ENCODE results near the gene TIAM2.

The TIAM2 gene

DNA sequence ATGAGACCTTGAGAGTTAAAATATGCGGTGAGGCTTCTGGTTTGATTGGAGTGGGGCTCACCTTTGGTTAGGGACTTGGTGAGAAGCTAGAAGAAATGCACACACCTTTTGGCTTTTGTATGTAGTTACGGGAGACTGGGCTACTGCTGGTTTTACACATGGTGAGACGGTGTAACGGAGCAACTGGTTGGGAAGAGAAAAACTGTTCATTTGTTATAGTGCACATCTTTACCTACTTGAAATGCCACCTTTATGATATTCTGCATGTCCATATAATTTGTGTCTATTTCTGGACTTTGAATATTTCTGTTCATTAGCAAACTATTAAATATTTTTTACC lies 31.6 kb downstream of the TIAM2 start:
- no peak for DNase-seq

DNA sequence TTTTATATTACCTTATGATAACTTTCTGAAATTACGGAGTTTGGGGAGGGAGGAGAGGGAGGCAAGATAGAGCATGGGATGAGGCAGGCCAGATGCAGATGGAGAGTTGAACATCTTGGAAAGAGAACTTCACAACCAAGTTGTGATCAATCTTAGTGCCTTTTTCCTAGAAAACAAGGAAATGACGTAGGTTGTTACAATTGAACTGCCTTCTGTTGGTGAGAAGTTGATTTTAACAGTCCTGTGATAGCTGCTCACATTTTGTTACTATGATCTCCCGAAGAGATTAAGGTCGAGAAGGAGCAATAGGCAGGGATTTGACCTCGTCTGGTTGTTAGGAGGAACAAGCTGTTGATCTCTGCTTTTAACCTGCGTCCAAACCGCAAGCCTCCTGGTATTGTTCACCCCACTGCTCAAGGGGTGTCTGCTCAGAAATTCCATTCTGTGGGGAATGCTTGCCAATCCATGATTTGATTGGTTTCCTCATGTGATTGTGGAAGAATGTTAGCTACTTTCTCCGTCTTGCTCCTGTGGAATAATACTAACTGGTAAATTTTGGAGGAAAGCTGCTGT lies 35.1 kb downstream of the TIAM2 start:
- no peak for DNase-seq

DNA sequence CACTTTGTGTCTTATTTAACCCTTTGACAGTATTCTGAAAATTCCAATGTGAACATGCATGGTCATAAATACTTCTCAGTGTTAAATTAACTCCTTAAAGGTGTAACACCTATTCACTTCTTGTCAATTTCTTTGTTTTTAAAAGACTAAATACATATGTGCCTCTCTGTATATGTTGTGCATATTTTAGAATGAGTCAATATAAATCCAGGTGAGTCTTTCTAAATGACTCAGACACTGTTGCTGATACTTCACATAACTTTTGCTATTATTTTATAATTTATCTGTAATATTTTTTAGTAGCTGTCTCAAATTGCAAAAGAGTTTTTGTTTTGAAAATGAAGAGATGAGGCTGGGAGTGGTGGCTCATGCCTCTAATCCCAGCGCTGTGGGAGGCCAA lies 36.0 kb downstream of the TIAM2 start:
- no peak for DNase-seq

DNA sequence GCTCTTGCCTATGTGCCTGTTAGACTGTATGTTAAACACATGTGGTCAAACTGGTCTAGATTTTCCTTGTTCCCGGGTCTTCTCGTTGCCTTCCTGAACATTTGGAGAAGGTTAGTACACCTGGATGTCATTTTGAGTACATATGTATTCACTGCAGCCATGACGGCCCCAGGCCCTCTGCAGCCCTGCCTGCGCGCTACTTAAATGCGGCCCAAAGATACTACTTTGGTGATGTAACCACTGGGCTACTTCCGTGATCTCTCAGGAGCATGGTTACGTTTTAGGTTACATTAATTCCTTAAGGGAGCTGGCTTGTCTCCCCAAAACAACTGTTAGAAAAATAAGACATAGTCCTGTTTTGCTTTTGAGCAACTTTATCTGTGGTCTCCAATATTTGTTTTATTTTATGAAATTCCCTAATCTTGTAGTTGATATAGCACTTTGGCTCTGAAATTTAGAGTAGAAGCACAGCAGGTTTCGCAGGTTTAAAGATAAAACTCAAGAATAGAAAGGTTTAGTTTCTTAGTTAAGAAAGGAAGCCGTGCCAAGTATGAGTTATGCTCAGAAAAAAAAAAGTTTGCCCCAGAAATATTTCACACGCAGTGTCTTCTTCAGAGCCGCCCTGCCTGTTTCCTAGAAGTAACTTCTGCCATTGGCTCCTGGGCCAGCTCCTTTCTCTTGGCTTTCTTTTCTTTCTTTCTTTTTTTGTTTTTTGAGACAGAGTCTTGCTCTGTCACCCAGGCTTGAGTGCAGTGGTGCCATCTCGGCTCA lies 38.1 kb downstream of the TIAM2 start:
- DNase-seq = no peak

DNA sequence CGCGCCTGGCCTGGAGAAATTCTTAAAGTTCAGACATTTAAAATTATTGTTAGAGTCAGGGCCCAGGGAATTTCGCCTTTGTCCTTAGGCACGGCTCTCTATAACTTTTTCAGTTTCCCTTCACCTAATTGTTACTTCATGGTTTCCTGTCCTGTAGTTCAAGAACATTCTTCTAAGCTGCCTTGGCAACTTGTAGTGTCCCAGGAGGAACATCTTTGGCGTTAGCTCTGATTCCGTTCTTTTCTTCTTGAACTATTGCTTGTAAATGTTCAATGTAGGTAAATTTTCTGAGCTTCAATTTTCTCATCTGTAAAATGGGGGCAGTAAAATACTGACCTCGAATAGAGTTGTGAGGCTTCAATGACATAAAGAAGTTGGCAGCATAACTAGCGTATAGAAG lies 41.8 kb downstream of the TIAM2 start:
- no peak for DNase-seq

DNA sequence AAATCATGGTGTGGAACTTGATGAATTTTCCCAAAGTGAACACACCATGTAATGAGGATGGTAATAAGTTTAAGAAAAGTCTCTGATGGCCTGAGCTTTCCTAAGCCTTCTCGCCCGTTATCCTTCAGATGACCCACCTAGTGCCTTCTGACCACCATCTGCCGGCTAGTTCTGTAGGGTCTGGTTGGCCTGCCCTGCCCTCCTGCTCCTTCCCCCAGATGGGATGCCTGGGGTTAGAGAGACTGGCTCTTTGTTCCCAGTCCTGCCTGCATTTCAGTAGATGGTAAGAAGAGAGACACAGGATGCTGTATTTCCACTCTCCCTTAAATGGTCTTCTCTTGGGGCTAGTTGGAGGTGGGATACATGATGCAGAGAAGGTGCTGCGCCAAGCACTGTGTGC lies 43.0 kb downstream of the TIAM2 start:
- no peak for DNase-seq

DNA sequence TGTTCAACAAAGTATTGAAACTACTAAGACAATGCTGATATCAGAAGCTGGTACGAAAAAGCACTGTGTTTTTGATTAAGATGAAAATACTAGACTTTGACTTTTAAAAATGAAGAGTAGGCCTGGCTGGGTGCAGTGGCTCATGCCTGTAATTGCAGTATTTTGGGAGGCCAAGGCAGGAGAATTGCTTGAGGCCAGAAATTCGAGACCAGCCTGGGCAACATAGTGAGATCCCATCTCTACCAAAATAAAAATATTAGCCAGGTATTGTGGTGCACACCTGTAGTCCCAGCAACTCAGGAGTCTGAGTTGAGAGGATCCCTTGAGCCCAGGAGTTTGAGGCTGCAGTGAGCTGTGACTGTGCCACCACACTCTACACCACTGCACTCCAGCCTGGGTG lies 43.4 kb downstream of the TIAM2 start:
- no peak for DNase-seq

DNA sequence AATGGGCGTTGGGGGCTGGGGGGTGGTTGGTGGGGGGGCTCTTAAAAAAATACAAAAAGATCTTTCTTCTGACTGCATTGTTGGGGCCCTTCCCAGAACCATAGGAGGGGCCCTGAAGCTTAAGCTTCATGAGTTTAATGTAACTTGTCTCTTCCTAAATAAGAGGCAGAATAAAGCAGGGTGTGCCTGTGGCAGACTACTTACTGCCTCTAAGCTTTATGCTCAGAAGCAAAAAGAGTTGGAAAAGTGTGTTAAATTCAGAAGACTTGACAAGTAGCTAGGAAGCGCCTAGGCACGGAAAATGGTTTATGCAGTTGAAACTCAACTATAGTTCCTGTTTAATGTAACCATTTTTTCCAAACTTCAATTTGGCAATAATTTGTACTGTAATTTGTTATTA lies 44.5 kb downstream of the TIAM2 start:
- no peak for DNase-seq

DNA sequence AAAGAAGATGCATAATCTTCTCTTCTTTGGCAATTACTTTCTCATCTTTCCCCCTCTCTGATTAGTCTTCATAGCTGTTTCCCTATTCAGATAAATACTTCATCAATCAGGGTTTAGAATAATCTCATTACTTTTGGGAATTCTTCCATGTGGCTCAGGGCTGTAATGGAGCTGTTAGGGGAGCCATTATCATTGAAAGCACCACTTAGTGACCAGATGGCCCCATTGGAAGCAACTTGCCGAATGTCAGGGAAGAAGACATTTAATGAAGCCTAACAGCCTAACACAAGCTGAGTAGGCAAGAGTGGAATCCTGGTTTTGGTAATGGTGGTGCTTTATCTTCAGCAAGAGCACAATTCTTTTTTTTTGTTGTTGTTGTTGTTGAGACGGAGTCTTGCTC lies 45.0 kb downstream of the TIAM2 start:
- no peak for DNase-seq

DNA sequence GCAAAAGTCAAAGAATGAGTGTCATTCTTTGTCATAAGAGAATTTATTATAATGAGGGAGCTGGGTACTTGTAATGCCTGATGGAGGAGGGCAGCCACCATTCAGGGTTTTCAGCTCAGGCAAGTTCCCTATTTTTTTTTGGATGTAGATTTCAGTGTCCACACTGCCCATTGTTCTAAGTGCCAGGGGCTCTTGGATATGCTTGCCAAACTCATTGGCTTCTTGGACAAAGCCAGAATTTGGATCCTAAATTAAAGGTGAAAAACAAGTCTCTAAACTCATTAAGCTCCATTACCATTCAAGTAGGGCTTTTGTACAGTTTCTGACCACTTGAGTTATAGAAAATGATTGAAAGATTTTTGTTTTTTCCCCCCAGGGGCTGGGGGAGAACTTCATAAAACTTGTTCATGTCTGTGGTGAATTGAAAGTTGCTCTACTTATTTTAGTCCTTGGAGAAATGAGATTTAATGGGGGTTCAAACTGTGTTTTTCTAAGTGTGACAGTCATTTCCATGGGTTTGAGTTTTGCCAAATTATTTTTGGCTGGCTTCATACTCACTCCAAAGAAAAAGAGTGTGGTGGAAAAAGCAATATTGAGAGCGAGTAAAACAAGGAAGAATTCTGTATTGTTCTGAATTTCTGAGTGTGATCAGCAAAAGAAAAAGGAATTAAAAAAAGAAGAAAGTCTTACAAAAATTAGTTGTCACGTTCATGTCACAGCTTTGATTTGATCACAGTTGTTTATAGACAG lies 46.0 kb downstream of the TIAM2 start:
- no peak for DNase-seq

DNA sequence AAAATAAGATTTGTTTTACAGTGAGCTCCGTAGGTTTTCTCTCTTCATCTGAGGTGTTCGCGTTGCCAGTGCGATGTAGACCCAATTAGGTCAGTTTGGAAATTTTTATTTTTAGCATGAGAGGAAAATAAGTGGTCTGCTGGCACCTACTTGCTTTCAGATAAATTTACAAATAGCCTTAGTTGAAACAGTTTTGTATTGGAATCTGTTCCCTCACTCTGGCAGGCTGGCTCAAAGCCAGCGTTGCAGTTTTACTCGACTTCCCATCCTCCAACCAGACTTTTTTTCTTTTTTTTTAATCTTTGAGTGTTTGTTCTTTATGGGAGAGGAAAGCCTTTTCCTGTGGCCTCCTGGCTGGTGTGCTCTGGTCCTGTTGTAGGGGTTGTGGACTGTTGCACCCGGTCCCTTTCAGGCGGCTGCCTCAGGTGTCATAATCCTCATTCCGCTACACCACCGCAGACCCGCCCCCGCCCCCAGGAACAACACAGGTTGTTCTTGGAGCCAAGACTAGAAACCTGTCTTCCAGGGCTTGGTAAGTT lies 46.7 kb downstream of the TIAM2 start:
- DNase-seq = no peak

DNA sequence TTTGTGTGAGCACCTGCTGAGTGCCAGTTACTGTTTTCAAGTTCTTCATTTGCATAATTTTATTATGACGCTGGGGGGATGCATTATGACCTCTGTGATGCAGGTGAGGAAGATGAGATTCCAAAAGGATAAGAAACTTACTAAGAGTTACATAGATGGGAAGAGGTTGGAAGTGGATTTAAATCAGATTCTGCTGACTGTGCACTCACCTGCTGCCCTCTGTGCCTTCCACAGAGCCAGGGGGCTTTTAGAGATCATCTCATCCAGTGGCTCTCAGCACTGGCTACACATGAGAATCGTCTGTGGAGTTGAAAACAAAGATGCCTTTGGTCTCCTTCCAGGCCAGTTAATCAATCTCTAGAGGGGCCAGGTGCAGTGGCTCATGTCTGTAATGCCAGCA lies 47.9 kb downstream of the TIAM2 start:
- no peak for DNase-seq

DNA sequence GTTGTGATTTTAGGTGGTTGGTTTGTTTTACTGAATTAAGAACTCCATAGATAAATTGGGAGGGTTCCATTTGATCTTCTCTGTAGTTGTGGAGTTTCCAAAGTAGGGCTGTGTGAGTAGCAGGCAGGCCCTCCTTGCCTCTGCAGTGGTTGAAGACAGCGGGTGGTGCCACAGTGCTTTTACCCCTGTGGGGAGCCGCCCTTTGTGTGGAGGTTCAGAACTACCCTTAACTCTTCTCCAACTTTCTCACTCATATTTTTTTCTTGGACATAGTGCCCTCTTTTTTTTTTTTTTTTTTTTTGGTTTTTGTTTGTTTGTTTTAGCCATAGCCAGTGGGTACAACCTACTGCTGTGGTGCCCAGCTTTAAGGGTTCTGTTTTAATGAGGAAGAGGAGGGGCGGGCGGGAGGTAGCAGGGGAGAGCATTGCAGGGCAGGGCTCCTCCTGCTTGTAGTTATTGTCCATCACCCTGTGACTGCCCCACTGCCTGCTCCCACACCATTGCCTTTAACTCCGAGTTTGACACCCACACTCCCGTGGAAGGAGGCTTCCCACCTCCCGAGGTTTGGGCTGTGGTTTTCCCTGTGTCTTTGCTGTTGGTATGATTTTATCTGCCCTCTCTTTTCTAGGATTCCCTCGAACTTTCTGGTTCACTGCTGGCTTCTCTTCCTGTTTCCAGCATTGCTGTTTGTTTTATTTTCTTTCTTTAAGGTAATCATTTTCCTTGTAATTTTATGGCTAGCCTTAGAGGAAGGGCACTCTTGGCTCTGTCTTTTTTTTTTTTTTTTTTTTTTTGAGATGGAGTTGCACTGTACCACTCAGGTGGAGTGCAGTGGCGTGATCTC lies 50.7 kb downstream of the TIAM2 start:
- DNase-seq = no peak

DNA sequence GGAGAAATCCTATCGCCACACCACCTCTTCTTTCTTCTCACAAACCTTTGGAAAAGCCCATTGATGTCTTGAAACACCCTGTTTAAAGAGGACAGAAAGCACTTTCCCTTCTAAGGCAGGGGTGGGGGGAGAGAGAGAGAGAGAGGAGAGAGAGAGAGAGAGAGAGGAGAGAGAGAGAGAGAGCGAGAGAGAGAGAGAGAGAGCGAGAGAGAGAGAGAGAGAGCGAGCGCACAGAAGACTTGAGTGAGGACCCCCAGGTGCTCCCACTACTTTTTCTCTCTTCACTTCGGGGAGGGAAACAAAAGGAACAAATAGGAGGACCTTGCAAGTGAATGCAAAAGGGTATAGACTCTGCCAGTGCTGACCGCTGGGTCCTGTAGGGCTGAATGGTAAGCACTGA lies 52.4 kb downstream of the TIAM2 start:
- DNase-seq = no peak

DNA sequence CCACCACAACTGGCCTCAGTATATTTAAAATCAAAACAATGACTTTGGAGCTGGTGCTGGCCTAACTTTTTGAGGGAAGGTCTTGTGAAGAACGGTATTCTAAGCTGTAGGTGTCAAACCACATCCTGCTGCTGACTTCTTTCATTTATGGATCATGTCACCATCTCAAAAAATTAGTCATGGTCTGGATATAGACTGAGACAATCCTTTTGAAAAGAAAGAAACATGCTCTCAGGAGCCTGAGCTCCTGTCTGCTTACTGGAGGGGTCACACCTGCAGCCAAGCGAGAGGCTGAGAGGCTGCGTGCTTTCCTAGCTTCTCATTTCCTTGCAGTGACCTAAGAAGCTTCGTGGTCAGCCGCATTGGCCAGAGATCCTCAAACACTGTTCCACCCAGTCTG lies 55.2 kb downstream of the TIAM2 start:
- DNase-seq = no peak

DNA sequence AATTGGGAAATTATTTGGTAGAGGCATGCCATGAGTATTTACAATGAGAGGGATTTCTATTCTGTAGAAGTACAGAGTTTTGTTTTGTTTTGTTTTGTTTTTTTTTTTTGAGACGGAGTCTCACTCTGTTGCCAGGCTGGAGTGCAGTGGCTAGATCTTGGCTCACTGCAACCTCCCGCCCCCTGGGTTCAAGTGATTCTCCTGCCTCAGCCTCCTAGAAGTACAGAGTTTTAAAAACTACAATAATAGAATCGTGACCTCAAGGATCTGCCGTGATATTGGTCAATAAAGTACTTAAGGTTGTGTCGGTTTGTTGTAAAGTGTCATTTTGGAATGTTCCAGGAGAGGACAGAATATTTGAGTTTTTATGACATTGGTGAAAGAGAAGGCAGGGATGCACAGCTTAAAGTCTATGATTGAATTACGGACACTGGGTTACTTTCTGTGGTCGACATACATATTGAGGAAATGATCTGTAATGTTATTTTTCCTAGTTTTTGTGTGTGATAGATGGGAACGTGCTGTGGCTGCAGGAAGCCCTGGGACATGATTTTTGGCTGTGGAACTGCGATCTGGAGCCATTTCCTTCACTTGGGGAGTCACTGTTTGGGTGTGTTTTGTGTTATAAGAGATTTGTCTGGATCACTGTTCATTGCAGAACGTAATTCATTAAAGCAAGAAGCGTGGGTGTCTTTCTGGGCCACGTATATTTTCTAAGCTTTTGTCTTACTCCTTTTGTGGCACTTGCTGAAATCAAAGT lies 59.6 kb downstream of the TIAM2 start:
- no peak for DNase-seq

DNA sequence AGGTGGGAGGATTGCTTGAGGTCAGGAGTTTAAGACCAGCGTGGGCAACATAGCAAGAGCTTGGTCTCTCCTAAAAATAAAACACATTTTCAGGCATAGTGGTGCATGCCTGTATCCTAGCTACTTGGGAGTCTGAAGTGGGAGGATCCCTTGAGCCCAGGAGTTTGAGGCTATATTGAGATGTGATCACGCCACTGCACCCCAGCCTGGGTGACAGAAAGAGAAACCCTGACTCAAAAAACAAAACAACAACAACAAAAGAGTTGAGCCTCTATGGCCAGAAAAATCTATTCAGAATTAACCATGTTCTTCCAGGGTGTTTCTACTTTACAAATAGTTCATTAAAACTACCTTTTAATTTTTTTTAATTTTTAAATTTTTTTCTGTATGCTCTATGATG lies 60.6 kb downstream of the TIAM2 start:
- no peak for DNase-seq

DNA sequence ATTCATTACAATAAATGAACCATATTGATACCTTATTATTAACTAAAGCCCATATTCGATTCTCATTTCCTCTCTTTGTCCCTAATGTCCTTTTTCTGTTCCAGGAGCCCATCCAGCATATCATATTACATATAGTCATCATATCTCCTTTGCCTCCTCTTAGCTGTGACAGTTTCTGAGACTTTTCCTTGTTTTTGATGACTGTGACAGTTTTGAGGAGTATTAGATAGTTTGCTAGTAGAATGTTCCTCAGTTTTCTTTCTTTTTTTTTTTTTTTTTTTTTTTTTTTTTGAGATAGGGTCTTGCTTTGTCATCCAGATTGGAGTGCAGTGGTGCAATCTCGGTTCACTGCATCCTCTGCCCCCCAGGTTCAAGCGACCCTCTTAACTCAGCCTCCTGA lies 61.6 kb downstream of the TIAM2 start:
- no peak for DNase-seq

DNA sequence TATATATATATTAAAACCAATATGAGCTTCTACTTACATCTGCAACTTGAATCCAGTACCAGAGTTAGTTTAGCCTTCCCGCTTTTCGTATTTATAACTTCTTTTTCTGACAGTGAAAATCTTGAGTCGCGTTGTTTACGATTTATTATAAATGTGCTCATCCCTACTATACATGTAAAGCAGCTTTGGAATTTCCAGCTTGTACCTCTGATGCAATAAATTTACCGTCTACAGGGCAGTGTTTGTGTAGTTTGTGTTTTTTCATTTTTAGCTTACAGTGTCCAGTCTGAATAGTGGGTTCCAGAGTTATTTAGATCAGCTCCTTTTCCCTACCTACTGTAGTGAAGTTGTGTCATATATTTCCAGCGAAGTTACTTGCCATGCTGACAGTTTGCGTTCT lies 66.3 kb downstream of the TIAM2 start:
- DNase-seq = no peak

DNA sequence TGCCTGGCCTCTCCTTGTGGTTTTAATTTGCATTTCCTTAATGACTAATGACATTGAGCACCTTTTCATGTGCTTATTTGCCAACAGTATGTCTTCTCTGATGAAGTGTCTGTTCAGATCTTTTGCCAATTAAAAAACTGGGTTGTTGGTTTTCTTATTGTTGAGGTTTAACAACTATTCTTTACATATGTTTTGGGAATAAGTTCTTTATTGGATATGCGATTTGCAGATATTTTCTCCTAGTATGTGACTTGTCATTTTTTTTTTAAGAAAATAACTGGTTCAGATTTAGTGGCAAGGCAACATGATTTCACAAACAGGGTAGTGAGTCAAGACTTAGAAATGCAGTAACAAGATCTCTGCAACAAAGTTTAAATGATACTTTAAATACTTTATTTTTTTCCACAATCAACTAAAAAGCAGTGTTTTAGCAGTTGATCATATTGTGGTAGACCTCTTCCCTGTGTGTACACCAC lies 67.8 kb downstream of the TIAM2 start:
- DNase-seq = no peak

DNA sequence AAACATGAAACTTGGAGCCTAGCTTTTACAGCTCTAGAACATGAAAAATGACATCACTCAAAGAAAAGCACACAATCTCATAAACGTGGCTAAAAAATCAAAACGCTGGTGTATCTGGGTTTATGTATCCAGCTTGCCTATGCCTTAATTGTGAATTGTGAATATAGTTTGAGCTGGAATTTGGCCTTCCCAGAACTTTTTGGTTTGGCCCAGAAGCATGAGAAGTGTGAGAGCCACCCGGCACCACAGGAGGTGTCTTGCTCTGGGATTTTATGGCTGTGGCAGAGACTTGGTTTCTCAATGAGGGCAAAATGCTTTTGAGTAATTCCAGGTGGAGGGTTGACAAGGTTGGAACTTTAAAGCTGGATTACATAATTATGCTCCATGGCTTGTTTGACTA lies 69.2 kb downstream of the TIAM2 start:
- no peak for DNase-seq

DNA sequence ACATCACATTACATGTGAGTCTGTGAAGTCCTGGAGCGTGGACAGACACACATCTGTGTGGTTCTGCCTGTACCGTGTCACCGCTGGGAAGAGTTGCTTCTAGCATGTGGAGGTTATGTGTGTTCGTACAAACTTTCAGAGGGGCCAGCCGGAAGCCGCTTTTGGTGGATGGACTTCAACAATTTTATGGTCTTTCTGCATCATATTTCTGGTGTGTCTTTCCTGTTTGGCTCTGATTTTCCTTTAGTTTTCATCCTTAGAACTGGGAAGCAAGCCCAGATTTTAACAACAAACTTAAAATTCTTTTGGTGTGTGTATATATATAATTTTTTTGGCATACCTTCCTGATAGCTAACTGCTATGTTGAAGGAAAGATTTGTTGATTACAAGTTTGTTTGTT lies 71.2 kb downstream of the TIAM2 start:
- no peak for DNase-seq
